ENCODE results near the gene MRPL49.

Gene MRPL49

DNA sequence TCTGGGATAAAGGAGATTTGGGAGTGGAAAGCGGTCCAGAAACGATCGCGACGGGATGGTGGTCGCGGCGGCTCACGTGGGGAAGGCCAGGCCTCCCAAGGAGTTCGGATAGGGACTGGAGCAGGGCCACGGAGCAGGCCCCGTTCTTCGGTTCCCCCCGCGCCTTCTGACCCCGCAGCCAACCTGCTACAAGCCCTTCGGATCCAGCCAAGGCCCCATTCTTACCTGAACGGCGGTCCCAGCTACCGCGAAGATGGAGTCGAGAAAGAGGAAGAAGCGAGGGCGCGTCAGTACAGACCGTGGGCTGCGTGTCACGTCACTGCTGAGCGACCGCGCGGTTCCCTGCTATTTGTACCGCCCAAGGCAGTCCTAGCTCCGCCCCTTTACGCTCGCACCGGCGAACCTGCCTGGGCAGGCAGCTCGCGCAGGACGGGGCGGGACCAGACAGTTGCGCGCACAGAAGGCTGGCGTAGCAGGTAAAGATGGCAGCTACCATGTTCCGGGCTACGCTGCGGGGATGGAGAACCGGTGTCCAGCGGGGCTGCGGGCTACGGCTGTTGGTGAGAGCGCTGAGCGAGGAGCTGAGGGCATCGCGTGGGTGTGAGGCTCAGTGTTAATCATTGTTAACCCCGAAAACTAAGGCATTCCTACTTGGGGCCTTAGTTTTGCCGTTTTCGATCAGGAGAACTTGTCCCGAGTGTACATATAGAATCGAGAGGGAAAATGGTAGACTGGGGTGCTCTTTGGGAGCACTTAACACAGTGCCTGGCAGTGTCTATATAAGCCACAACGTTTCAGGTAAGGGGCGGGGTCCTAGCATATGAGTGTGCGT, at the start of gene MRPL49, which contains the start of gene FAU:
MRPL49 (plus strand) TSS at position 457 of the 832 bp plus-strand sequence; CDS start at position 483, 26 bp downstream.
FAU (minus strand) TSS at position 270 of the 832 bp plus-strand sequence. CDS start 321 bp downstream, outside the sequence.
- DNase-seq: peak; percentile 89 to 98 (median 94)

GRCh38 chr11:65072631-65072966, 49.5 kb upstream of the MRPL49 start:
- DNase-seq: no peak

DNA sequence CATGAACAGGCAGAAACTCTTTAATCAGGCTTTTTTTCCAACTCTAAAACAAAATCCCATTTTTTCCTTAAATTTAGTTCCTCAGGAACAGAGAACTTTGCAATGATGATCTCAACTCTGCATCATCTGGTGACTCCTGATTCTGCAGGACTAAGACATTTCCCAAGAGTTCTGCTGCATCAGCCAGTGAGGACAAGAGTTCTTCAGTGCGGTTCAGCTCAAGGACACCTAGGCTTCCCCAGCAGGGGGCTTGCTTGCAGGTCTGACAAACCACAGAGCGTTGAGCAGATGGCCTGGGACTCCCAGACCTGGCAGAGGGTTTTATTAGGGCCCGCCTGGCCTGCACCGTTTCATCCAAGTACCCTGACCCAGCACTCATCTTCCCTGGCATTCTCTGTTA, 44.7 kb upstream of the MRPL49 start:
- DNase-seq: no peak

- peak in 3 of 4 experiments; percentile 48 to 72 (median 57) for DNase-seq
Measured at GRCh38 chr11:65078151-65078550, 44.0 kb upstream of the MRPL49 start.

GRCh38 chr11:65078786-65079342, 43.3 kb upstream of the MRPL49 start:
- no peak for DNase-seq

- DNase-seq: no peak
Measured at GRCh38 chr11:65083134-65083833, 38.8 kb upstream of the MRPL49 start.

- DNase-seq: peak; percentile 88 to 96 (median 94)
Measured at GRCh38 chr11:65083834-65084597, 38.1 kb upstream of the MRPL49 start, which contains the start of the genes CDCA5 and ZFPL1. Gene CDCA5 (minus strand): TSS chr11:65084040. CDS start chr11:65083978, 62 bp downstream. Gene ZFPL1 (plus strand): TSS chr11:65084222. CDS start chr11:65084699, 477 bp downstream.

GRCh38 chr11:65084598-65085375, 37.3 kb upstream of the MRPL49 start:
- DNase-seq: no peak

- no peak for DNase-seq
Measured at GRCh38 chr11:65085446-65085845, 36.7 kb upstream of the MRPL49 start.

GRCh38 chr11:65086809-65087208, 35.3 kb upstream of the MRPL49 start:
- DNase-seq: no peak

GRCh38 chr11:65087216-65087615, 34.9 kb upstream of the MRPL49 start:
- DNase-seq: no peak

- no peak for DNase-seq
Measured at GRCh38 chr11:65087827-65088226, 34.3 kb upstream of the MRPL49 start.

- DNase-seq: no peak
Measured at GRCh38 chr11:65089621-65090020, 32.5 kb upstream of the MRPL49 start.

DNA sequence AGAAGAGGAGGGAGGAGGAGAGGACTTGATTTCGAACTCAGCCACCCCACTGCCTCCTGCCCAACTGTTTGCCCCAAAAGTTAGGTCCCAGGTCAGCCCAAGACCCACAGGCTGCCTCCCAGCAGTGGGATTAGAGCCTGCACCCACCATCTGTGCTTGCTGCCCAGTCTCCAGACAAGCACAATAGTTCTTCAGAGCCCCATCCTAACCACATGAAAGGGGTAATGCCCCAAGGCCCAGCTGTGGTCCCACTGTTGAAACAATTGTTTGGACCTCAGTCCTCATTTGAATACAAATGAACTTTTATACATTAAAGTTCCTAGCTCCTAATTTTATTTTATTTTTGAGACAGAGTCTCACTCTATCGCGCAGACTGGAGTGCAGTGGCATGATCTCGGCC, 31.5 kb upstream of the MRPL49 start:
- DNase-seq: no peak

DNA sequence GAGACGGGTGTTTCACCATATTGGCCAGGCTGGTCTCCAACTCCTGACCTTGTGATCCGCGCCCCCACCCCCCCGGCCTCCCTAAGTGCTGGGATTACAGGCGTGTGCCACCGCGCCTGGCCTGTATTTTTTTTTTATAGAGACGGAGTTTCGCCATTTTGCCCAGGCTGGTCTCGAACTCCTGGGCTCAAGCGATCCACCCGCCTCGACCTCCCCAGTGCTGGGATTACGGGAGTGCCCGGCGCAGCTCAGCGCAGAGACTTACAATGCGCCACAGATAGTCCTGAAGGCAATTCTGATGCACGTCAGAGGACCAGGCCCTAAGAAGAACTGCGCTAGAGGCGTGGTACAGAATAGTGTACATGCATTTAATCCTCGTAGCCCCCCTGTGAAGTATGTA, 26.7 kb upstream of the MRPL49 start:
- no peak for DNase-seq

GRCh38 chr11:65095974-65096806, 25.9 kb upstream of the MRPL49 start, which contains the start of gene VPS51:
Gene VPS51 (plus strand): TSS chr11:65096214. CDS start chr11:65096251, 37 bp downstream.
- peak; percentile 65 to 79 (median 66) for DNase-seq

- no peak for DNase-seq
Measured at GRCh38 chr11:65096926-65097325, 25.2 kb upstream of the MRPL49 start.

DNA sequence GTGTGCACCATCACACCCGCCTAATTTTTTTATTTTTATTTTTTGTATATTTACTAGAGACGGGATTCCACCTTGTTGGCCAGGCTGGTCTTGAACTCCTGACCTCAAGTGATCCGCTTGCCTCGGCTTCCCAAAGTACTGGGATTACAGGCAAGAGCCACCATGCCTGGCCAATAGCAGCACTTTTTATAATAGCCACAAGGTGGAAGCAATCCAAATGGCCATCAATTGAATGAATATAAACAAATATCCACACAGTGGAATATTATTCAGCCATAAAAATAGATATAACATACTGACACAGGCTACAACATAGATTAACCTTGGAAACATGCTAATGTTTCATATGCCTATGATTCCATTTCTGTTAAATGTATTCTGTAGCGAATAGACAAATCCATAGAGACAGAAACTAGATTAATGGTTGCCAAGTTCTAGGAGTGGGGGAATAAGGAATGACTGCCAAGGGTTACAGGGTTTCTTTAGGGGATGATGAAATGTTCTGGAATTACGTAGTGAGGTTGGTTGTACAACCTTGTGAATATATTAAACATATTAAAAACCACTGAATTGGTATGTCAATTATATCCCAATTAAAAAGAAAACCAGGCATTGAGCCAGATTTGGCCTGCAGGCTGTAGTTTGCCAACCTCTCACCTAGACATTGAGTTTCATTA, 21.3 kb upstream of the MRPL49 start:
- no peak for DNase-seq

DNA sequence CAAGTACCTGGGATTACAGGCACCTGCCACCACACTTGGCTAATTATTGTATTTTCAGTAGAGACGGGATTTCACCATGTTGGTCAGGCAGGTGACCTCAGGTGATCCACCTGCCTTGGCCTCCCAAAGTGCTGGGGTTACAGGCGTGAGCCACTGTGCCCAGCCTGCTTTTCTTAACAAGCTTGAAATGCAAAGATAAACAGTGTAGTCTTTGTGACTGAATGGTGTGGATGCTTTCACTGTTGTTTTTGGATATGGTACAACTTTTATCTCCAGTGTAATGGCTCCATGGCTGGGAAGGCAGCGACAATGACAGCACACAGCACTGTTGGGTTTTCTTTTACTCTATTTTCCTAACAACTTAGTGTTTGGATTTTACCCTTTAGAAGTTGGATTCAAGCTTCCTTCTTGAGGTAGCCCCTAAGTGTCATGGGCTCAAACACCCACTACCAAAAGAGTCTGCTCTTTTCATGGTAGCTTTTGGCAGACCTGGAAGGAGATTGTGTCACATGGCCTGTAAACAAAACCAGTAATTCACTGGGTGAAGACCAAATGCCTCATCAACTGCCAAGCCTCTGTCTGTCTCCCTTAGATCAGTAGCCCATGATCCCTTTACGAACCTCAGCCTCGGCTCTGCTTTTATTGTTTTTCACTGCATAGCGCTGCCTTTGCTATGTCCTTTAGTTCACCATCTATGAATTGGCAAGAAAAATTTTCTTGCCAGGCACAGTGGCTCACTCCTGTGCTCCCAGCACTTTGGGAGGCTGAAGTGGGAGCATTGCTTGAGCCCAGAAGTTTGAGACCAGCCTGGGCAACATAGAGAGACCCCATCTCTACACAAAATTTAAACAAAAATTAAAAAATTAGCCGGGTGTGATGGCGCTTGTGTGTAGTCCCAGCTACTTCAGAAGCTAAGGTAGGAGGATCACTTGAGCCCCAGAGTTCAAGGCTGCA, 19.7 kb upstream of the MRPL49 start:
- DNase-seq: no peak

Measured in activated naive CD4-positive, alpha-beta T cell (primary cell).